Ramos (cell line): ENCODE measurements around the gene RALGPS1.

ENCODE experiments used
- in situ Hi-C: fragments of 300-500 bp; cut with MboI; formaldehyde crosslinking; loops from one replicate; pipeline ENCODE4 v1.14.3; 2022; ENCODE audit warnings: low sequenced_read_pairs; ENCODE audit not compliant: unreplicated experiment

RALGPS1 gene

GRCh38 chr9:126953041-126953809 lies 38.6 kb downstream of the RALGPS1 start:
- in situ Hi-C loops, result no loop called here

DNA sequence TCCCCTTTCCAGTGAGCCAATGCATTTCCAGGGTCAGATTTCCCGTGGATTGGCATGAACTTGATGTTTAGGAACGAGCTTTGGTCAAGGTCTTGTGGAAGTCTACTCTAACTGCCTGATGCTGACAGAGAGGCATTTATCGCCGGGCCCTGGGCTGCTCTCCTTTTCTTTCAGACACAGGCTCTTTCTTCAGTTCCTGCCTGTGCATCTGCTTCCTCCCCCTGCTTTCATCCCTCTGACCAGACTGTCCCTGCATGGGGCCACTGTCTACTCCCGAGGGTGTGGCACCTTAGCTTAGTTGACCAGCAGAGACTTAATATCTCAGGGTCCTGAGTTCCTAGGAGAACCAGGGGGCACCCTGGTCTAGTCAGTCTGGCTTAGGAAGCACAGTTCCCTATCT lies 41.2 kb downstream of the RALGPS1 start:
- in situ Hi-C loops, result no loop called here

- in situ Hi-C loops, result no loop called here
Measured at GRCh38 chr9:126956917-126957686, 42.5 kb downstream of the RALGPS1 start.

GRCh38 chr9:126957687-126958053 lies 43.1 kb downstream of the RALGPS1 start:
- in situ Hi-C loops, result no loop called here

DNA sequence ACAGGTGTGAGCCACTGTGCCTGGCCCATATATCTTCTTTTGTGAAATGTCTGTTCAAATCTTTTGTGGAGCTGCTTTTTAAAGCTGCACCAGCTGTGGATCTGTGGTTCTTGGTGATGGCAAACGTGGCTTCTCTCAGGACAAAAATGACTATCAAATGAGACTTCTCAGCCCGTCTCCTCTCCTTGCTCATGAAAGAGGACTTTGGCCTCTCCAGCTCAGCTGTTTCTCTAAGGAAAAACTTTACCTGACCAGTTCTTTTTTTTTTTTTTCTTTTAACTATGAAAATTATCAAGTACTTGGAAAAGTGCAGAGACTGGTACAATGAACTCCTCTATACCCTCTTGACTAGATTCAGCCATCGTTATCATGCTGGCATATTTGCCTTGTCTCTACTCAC lies 44.8 kb downstream of the RALGPS1 start:
- in situ Hi-C loops, result no loop called here

DNA sequence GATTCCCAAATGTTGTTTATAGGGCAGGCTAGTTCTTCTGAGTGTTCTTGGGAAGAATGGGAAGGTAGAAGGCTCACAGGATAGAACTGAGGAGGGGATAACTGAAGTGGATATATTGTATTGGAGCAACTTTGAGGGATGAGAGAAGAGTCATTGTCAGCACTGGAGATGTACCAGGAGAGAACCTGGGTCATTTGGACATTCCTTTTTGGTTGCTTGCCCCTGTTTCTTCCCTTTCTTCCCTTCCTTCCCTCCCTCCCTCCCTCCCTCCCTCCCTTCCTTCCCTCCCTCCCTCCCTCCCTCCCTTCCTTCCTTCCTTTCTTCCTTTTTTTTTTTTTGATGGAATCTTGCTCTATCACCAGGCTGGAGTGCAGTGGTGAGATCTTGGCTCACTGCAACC lies 45.3 kb downstream of the RALGPS1 start:
- in situ Hi-C loops, result loop anchor here (10.0 kb wide), 1 partner anchor 235 kb away; no protein-coding TSS in a partner anchor

GRCh38 chr9:126962336-126962735 lies 47.8 kb downstream of the RALGPS1 start:
- in situ Hi-C loops, result loop anchor here (10.0 kb wide), 1 partner anchor 232 kb away; no protein-coding TSS in a partner anchor

DNA sequence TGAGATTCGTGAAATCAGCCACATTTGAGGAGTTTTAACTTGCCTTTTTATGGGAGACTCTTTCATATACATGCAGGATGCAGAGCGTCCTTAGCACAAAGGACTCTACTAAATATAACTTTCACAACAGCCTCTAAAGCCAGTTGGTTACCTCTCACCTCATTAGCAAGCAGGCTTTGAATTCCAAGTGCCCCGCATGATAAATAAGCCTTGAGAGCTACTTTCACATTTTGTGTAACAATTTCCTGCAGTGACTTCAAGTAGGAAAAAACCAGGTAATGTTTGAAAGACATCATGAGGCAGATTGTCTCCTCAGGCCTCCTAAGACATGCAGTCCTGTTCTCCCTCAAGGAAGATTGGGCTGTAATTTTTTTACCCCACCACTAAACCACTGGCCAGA lies 50.5 kb downstream of the RALGPS1 start:
- in situ Hi-C loops, result loop anchor here (10.0 kb wide), 1 partner anchor 230 kb away; no protein-coding TSS in a partner anchor

DNA sequence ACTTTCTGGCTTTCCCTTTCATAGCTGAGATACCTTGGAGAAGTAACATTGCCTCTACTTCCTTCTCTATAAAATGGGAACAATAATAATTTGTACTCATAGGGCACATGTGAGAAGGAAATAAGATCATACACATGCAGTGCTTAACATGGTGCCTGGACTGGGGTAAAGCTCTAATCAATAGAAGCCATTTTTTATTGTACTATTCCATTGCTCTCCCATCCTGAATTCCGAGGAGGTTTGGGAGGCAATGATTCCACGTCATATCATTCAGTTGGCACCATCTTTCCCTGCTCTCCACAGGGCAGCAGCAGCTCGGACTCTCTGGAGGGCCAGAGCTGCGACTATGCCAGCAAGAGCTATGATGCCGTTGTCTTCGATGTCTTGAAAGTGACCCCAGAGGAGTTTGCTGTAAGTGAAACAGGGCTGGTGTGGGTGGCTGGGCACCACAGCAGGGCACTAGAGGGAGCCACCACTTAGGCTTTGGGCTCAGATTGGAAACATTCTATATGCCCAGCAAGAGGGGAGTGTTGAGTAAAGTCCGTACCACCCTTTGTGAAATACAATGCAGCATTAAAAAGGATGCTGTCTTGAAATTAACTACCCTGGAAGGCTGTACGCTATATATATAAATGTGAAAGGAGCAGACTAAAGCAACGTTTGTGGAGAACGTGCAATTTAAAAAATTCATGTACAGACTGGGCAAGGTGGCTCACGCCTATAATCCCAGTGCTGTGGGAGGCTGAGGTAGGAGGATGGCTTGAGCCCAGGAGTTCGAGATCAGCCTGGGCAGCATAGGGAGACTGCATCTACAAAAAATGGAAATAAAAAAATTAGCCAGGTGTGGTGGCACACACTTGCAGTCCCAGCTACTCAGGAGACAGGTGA lies 51.2 kb downstream of the RALGPS1 start:
- in situ Hi-C loops, result loop anchor here (10.0 kb wide), 1 partner anchor 229 kb away; no protein-coding TSS in a partner anchor

- in situ Hi-C loops, result no loop called here
Measured at GRCh38 chr9:126971261-126971660, 56.7 kb downstream of the RALGPS1 start.

DNA sequence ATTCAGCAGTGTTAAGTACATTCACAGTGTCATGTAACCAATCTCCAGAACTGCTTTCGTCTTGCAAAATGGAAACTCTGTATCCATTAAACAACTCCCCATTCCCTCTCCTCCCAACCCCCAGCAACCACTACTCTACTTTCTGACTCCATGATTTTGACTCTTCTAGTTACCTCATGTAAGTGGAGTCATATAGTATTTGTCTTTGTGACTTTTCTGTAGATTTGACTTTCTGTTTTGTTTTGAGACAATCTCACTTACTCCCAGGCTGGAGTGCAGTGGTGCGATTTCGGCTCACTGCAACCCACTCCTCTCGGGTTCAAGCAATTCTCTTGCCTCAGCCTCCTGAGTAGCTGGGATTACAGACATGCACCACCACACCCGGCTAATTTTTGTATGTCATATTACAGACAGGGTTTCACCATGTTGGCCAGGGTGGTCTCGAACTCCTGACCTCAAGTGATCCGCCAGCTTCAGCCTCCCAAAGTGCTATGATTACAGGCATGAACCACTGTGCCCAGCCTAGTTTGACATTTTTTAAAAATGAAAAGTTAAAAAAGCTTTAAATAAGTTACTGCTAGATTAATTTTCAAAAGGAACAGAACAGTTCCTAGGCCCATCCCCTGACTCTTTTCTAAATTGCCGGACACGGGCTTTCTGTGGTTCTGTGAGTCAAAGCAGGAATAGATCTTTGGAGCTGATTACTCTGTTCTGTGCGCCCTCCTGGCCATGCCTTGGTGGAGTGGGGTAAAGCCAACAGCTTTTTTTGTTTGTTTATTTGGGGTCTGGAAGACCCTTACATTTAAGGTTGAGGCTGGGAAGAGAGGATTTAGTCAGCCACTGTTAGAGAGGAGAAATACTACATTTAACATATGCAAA lies 59.3 kb downstream of the RALGPS1 start:
- in situ Hi-C loops, result no loop called here

DNA sequence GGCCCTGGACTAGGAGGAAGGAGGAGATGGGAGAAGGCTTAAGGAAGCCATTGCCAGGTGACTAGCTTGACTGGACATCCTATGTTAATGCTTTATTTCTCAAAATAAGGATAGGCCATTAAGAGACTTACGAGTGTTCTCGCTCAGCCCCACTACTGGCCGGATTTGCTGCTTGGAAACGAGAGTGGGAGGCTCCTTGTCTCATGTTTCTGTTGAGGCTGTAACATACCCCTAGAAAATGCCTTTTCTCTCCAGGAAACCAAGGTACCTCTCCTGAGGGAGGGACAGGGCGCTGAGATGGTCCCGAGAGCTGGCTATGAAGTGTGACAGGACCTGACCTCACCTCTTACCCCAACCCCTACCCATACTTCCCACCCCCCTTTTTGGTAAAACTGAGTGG lies 60.0 kb downstream of the RALGPS1 start:
- in situ Hi-C loops, result no loop called here

GRCh38 chr9:126975327-126976220 lies 61.0 kb downstream of the RALGPS1 start:
- in situ Hi-C loops, result no loop called here

DNA sequence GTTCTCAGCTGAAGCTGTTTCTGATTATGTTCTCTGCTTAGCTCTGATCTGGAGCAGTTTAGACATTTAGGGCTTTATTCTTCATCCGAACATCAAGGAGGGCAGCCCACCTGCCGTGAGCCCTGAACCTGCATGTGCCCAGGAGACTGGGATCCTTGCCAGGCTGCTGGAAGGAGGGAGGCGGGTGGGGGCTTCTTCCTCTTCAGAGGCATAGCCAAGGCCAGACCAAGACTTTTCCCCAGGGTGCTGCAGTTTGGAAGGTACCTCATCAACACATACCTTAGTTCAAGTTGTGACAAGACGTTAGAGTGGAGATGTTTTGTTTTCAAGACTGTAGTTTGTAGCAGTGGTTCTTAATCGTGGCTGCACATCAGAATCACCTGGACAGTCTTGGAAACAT lies 64.9 kb downstream of the RALGPS1 start:
- in situ Hi-C loops, result no loop called here

GRCh38 chr9:126980231-126980630 lies 65.6 kb downstream of the RALGPS1 start:
- in situ Hi-C loops, result no loop called here

GRCh38 chr9:126981218-126981617 lies 66.6 kb downstream of the RALGPS1 start:
- in situ Hi-C loops, result no loop called here

- in situ Hi-C loops, result no loop called here
Measured at GRCh38 chr9:126982215-126983002, 67.8 kb downstream of the RALGPS1 start.

- in situ Hi-C loops, result no loop called here
Measured at GRCh38 chr9:126983767-126984166, 69.2 kb downstream of the RALGPS1 start.
